GM18502 (cell line): ENCODE measurements around the gene MS4A7.

Experiments
- ATAC-seq: cut with Tn5 transposase; IDR thresholded peaks from one replicate; pipeline ENCODE4 v1.9.1; 2021; ENCODE audit warnings: mild to moderate bottlenecking; ENCODE audit not compliant: unreplicated experiment, poor library complexity

Gene MS4A7

DNA sequence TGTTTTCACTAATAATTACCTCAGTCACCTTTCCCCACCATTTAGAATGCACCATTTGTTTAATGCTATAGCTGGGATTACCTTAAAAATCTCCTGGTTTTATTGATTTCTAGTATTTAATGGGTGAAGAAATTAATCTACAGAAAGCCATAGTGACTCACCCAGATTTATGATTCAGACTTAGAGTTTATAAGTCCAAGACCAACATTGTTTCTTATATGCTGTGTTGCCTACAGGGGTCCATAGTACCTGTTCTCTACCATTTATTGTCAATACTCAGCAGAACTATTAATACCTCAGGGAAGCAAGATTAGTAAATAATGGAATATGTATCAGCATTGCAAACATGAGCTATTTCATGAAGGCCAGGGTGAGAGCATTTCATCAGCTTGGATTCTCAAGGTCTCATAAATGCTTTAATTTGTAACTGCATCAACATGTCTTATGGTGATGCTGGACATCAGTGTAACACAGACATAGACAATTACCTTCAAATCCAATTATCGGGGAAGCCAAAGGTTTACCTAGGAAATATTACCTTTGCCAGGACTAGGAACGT lies 8.0 kb upstream of the MS4A7 start:
- ATAC-seq: no peak

DNA sequence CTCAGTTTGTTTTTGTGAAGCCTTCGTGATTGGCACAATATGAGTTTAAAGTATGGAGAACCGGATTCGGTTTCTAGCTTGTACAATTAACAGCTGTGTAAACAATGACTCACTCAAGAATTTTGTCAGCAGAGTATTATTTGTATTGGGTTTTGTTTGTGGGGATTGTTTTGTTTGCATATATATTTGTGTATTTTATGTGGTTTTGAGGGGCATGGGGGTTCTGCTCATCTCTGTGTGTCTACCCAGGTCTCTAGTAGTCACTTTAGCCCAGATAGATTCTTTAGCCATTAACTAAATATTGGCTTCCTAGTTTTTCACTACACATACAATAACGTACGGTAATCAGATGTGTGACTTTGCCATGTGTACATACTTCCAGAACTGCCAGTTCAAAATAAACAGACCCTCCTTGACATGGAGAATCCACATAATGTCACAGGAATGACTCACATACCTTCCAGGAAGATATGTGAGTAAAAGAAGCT lies 7.5 kb upstream of the MS4A7 start:
- no peak for ATAC-seq

DNA sequence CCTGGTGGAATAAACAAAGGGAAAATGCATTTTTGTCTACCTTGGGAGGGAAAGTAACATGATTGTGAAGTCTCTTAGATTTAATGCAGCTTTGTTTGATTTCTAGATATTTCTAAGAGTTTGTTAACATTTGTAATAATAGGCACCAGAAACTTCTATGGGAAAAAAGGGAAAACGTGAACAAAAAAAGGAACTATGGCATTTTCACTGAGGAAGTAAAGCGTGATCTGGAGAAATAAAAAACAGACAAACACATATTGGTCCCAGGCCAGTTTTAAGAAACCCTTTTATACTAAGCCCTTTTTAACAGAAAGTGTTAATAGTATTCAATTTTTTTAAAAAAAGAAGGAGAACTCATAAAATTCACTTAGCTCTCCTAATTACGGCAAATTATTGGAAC lies 6.9 kb upstream of the MS4A7 start:
- ATAC-seq: no peak

DNA sequence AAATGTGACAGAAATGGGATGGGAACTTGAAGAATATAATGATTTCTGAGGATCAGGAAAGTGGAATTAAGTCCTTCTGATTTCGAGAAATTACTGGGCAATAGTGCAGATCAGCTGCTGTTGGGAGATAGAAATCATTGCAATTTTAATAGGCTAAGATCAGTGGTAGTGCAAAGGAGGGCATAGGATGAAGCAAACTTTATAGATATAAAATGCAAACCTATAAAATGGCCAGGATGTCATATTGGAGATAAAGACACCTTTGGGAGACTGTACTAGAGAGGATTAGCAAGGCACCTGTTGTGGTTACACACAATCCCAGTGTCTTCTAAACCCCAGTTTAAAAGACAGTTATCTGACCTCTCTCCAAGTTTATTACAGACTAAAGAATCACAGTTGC lies 6.5 kb upstream of the MS4A7 start:
- no peak for ATAC-seq

DNA sequence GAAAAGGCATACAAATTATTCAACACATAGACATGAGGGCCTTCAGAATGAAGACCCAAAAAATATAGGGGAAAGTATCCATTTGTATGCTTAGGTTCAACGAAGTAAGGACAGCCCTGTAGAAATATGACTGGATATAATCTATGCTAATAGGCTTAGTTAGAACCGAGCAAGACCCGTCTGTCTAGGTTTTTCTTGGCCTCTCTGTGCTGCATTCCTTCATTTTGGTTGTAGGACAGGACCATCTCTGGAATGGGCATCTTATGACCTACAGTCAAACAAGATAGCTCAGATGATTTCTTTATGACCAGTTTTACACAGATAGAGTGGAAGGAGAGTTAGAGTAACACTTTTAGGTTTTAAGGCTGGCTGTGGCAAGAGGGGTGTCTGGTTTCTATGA lies 5.6 kb upstream of the MS4A7 start:
- no peak for ATAC-seq

DNA sequence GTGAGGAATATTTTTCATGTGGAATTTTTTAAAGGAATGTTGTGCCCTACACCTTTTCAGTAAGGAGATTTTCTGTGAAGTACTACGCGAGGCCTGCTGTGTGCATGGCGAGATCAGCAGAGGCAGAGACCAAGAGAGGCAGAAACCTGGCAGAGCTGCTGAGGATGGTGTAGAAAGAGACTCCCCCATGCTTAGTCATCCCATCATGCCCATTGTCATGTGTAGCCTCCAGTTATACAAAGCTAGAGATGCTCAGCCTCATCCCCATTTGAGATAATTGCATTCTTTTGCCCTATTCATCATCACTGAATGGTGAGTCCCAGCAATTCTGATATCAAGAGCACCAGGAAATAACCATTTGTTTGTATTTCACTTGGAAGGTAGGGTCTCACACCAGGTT lies 3.0 kb upstream of the MS4A7 start:
- ATAC-seq: no peak

DNA sequence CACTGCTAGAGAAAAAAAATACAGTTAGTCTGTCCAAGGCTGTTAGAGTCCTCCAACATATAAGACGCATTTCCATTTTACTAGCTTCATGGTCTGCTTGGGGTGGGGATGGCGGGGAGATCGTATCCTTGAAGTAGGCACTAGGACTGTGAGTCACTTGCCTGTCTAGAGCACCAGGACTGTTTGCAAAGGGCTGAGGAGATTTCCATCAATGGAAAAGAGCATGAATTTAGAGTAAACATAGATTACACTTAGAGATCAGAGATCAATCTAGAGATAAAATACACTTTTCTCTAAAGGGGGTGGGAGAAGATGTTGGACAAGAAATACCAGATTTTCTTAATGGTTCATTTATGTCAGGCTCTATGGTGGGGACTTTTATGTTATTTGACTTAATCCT lies 1.7 kb upstream of the MS4A7 start:
- ATAC-seq: no peak

DNA sequence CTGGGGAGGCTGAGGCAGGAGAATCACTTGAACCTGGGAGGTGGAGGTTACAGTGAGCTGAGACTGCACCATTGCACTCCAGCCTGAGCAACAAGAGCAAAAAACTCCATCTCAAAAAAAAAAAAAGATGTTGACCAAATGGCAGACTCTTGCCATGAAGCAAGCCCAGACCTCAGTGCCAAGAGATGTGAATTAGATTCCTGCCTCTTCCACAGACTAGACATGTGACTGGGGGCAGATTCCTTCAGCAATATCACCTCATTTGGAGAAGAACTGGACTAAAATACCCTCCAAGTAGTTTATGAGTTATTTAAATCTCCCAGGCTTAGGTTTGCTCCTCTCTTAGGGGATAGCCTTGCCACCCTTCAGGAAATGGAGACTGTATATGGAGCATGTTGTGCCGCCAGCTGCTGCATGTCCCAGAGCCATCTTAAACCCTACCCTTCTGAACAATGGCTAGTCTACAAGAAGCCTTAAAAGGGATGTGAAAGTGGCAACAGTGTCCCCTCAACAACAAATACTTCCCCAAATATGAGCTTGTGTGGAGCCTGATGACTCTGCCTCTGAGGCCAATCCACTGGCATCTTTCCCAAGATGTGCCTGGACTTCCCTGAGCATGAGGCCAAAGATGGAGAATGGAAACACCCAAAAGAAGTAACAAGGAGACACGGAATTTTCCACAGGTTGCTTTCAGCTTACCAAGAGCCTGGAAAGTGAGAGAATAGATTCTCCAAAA lies 763 bp upstream of the MS4A7 start:
- ATAC-seq: peak; percentile 38

DNA sequence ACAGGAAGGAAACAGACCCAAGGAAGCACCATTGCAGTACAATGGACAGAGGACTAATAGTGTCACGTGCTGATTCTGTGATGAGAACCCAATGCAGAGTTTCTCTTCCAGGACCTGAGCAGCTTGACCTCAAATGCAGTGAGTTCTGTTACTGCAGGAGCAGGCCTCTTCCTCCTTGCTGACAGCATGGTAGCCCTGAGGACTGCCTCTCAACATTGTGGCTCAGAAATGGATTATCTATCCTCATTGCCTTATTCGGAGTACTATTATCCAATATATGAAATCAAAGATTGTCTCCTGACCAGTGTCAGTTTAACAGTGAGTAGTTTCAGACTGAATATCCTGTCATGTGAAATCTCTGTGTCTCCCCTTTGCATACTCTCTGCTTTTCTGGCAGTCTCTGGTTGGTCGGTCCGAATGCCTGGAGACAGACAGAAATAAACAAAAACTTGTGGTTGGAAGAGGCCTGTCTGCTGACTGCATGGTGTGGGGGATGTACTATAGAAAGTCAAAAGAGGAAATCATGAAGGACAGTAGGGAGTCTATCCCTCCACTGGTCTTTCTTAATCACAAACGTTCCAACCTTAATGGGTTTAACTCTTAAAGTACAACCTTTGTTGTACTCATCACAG lies 11.1 kb downstream of the MS4A7 start:
- peak; percentile 96 for ATAC-seq

DNA sequence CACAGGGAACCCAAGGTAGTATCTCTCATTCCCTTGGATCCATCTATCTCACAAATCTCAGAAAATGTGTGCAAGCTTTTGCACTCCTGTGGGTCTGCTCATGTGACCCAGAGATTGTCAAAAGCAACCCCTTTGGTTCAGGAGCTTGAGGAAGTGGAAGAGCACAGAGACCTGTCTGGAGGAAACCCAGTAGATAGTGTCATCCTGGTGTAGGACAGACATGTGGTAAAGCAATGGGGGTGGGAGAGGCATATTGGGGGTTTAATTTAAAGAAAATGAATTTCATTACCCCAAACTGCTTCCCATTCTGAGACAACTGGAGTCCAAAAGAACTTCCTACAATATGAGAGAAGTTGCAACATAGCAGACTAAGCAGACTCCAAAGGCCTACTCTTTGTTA lies 12.1 kb downstream of the MS4A7 start:
- no peak for ATAC-seq

DNA sequence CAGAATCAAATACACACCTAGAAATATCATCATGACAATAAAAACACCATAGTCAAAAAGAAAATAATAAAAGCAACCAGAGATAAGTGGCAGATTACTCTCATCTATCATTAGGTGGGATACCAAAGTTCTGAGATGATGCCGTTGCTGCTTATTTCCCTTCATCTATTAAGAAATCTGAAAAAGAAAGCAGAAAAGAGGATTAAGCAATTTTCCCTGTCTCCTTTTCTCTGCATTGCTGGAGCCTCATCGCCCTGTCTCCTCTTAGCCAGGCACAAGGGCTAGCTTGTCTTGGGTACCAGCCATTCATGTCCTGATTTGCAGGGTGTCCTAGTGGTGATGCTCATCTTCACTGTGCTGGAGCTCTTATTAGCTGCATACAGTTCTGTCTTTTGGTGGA lies 14.0 kb downstream of the MS4A7 start:
- no peak for ATAC-seq

DNA sequence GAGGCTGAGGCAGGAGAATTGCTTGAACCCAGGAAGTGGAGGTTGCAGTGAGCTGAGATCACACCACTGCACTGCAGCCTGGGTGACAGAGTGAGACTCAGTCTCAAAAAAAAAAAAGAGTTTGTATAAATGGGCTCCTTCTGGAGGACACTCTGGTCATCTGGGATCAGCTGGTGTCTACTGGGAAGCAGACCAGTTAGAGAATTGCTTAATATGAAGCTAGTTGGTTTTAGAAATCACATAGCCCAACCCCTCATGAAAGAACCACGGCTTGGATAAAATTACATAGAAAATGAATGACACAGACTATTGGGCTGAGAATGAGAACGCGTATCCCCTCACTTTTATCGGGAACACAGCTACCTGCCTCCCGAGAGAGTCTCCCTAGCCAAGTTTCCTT lies 14.7 kb downstream of the MS4A7 start:
- ATAC-seq: no peak

DNA sequence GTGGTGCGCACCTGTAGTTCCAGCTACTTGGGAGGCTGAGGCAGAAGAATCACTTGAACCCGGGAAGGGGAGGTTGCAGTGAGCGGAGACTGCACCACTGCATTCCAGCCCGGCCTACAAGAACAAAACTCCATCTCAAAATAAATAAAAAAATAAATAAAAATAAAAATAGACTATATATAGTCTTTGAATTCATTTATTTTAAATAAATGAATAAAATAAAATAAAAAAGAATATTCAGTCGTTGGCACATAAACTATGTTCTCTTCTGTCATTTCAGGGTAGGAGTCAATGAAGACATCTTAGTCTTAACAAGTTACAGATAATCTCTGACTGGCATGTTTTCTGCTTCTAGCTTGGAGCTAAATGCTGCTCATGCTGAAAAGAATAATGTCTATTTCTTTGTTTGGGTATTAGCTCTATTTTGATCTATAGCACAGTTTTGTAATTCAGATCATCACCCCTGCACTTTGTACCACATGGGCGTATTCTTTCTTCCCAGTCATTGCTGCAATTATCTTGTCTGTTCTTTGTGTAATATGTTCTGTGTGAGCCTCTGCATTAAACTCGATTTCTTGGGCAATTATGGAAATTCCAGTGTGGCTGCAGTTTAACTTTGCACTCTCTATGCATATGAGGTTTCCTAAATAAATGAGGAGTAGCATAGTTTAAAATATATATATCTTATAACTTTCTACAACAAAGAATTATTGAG lies 16.5 kb downstream of the MS4A7 start:
- no peak for ATAC-seq

DNA sequence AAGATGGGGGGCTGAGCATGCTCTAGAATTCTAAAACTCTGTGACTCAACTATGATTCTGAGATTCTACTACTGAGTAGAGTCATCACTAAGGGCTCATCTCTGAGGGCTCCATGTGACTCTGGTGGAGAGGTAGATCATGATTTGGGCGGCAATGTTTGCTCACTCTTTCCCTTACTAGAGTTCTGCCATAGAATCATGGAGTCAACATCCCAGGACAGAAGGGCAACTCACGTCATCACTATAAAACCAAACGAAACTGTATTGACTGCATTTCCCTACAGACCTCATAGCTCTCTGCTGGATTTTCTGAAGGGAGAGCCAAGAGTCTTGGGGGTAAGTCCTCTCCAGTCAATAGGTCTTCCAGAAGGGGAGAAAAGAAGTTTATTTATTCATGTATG lies 18.1 kb downstream of the MS4A7 start, which contains the start of gene MS4A14:
TSS of gene MS4A14 (plus strand) at position 78 of the 400 bp plus-strand sequence. CDS start at position 198, 120 bp downstream.
- peak; percentile 22 for ATAC-seq

DNA sequence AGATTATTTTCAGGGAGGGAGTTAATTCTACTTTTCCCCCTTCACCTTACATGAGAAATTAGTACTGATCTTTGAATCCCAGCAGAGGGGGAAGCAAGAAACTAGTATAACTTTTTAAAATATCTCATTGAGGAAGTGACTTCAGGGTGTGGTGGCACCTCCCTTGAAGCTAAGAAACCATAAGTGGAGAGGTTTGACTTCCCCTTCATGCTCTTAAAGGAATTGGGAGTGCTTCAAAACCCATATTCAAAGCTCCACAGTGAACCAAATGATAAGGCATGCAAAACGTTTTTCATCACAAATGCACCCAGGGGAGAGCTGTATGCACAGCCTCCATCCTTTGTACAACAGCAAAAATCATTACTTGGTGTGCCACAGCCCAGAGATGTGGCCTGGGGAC lies 18.5 kb downstream of the MS4A7 start:
- ATAC-seq: peak; percentile 84

DNA sequence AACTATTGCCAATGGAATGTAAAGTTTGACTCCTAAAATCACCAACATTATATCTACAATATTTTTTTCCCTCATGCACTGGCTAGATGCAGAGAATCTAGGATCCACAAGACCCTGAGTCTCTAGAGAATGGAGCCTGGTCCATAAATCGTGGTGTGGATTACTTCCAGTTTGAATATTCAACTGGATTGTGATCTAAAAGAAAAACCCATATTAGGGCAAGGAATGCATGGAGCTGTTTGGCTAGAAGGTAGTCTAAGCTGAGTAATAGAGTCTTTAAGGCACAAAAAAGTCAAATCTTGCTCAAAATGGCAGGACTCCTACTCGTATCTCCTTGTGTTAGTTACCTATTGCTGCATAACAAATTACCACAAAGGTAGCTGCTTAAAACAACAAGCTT lies 41.7 kb downstream of the MS4A7 start:
- no peak for ATAC-seq

DNA sequence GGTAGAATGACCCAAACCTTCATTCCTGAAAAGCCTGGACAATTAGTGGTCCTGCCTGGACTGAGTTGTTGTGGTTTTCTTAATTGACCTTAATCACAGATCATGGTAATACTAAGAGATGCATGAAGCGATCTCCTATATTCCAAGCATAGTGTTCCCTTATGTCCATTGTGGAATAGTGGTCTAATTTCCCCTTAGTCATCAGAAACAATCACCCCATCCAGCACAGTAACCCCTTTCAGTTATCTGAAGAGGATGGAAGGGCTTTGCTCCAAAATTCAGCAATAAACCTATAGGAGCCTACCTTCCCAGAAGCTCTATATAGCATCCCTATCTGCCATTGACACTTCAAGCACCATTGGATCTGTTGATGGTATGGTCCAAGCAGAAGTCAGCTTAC lies 44.3 kb downstream of the MS4A7 start:
- ATAC-seq: no peak

DNA sequence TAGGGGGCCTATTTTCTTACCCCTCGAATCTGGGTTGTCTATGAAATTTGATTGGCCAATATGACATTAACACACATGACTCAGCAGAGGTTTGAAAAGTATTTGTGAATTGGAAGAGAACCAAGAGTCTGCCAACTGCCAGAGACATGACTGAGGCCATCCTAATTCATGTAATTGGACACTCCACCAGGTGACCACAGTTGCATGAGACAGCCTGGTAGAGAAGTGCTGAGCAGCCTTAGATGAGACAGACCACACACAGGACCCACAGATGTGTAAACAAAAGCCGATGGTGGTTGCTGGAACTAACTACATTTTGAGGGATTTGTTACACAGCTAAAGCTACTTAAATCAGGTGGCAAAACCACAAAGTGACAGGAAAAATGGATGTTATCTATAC lies 50.2 kb downstream of the MS4A7 start:
- ATAC-seq: no peak

DNA sequence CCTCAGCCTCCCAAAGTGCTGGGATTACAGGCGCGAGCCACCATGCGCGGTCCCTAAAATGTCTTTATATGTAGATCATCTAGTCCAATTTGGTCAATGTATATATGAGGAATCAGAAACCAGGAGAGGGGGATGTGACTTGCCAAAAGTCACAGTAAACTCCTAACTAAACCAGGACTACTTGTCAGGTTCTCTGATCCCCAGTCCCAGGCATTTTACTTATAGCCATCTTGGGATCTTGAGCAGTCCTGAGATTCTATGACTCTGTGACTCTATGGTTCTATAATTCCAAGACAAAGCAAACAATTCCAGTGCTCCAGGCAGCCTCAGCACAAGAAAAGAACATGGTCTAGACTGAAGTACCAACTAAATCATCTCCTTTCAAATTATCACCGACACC lies 50.9 kb downstream of the MS4A7 start, which contains the start of gene MS4A5:
TSS of gene MS4A5 (plus strand) at position 301 of the 400 bp plus-strand sequence. CDS start 103 bp downstream, outside the sequence.
- no peak for ATAC-seq

DNA sequence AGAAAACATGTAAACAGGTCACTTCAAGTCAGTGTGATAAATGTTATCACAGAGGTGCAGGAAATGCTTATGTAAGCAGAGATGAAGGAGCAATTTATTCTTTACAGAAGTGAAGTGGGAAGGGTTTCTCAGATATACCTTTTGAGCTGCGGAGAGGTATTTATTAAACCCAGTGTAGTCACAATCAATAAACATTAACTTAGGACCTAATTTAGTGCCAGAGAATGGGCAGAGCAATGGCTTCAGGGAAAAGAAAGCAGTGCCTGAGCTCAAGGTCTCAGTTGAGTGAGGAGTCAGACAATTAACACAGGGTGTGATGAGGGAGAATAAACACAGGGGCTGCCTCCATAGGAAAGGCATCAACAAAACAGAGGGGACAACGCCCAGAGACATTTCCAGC lies 52.9 kb downstream of the MS4A7 start:
- no peak for ATAC-seq

DNA sequence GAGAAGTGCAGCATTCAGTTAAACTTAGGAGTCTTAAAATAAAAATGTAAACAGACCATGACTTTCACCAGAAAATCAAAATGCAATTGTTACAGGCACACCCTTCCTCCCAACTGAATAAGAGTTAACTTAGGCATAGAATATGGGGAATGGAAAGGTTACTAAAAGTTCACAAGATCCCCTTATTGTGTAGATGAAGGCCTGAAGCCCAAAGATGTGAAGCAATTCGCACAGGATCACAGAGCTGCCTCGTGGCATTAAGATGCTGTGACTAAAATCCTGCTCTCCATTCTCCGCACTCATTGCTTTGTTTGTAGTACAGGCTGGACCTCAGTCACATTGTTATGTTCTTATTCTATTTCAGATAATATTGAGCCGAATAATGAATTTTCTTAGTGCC lies 55.1 kb downstream of the MS4A7 start:
- ATAC-seq: no peak
